A204.1 (cell line): ENCODE measurements around the gene IGF2BP3.
"Not testable (repeated sequence)": the region's sequence is repeated elsewhere in the genome, so short reads cannot be mapped to it uniquely, and the experiment has no call there.

ENCODE experiments used
- FAIRE-seq: peaks from 2 replicates; lab custom pipeline; 2012; peaks lifted over from hg19 to GRCh38; lab: Jason Lieb, UNC

IGF2BP3 gene

GRCh38 chr7:23470330-23471105, at the start of gene IGF2BP3:
Gene IGF2BP3 (minus strand): TSS chr7:23470491. CDS start chr7:23470110, 381 bp downstream.
- no peak for FAIRE-seq

- FAIRE-seq: no peak
These were observed 44.5 kb upstream of the IGF2BP3 start for GRCh38 chr7:23514755-23515154.

GRCh38 chr7:23513746-23514145, 43.5 kb upstream of the IGF2BP3 start:
- FAIRE-seq: not testable (repeated sequence)

GRCh38 chr7:23494009-23494408, 23.7 kb upstream of the IGF2BP3 start:
- FAIRE-seq: no peak

- FAIRE-seq: no peak
These were observed 21.2 kb upstream of the IGF2BP3 start for GRCh38 chr7:23491502-23491901.

- FAIRE-seq: no peak
These were observed 20.3 kb upstream of the IGF2BP3 start for GRCh38 chr7:23490357-23491135.

GRCh38 chr7:23488714-23489113, 18.4 kb upstream of the IGF2BP3 start:
- not testable (repeated sequence) for FAIRE-seq

- no peak for FAIRE-seq
These were observed 17.4 kb upstream of the IGF2BP3 start for GRCh38 chr7:23487670-23488069.

GRCh38 chr7:23486002-23486773, 15.9 kb upstream of the IGF2BP3 start:
- no peak for FAIRE-seq

- no peak for FAIRE-seq
These were observed 12.4 kb upstream of the IGF2BP3 start for GRCh38 chr7:23482686-23483085.

GRCh38 chr7:23477962-23478866, 7.9 kb upstream of the IGF2BP3 start:
- FAIRE-seq: no peak

GRCh38 chr7:23477157-23477499, 6.8 kb upstream of the IGF2BP3 start:
- FAIRE-seq: no peak

- no peak for FAIRE-seq
These were observed 6.2 kb upstream of the IGF2BP3 start for GRCh38 chr7:23476286-23477156.

GRCh38 chr7:23475576-23475839, 5.2 kb upstream of the IGF2BP3 start:
- FAIRE-seq: no peak

GRCh38 chr7:23474829-23475575, 4.7 kb upstream of the IGF2BP3 start:
- FAIRE-seq: no peak

- no peak for FAIRE-seq
These were observed 4.0 kb upstream of the IGF2BP3 start for GRCh38 chr7:23474094-23474828.

GRCh38 chr7:23473844-23474093, 3.5 kb upstream of the IGF2BP3 start:
- no peak for FAIRE-seq

- no peak for FAIRE-seq
These were observed 2.9 kb upstream of the IGF2BP3 start for GRCh38 chr7:23472956-23473843.

- no peak for FAIRE-seq
These were observed 2.3 kb upstream of the IGF2BP3 start for GRCh38 chr7:23472556-23472955.
